ENCODE data around the gene FBXO24. TPM values are rescaled to one million over a fixed set of nuclear protein-coding genes. Genes with fewer than 3 reads are reported as not detected.

Gene FBXO24
- total and polyA plus RNA-seq, 9 of the 15 experiments (the other 6 are each of a cell fraction or from before 2014, with no cell fraction given), result 0.17 to 0.95 (median 0.50) TPM

GRCh38 chr7:100604028-100604975, 18.2 kb downstream of the FBXO24 start (continued):
- TF ChIP-seq ZNF75A (CRISPR knock-in tag; IDR thresholded peaks at IDR 0.05) (no peak), C11orf30 (IDR thresholded peaks at IDR 0.05; ENCODE audit: low read depth) (no peak), ZNF696 (CRISPR knock-in tag; conservative IDR thresholded peaks at IDR 0.05) (no peak), BRD9 (IDR thresholded peaks at IDR 0.05; ENCODE audit: low read depth, partially characterized antibody) (no peak), NKRF (IDR thresholded peaks at IDR 0.05; ENCODE audit: borderline replicate concordance) (peak; percentile 64), ZNF224 (CRISPR knock-in tag; IDR thresholded peaks at IDR 0.05) (no peak), TCF7L2 (IDR thresholded peaks at IDR 0.05; ENCODE audit: low read depth, low read length) (no peak), KLF10 (CRISPR knock-in tag; IDR thresholded peaks at IDR 0.05) (no peak), ZBTB12 (CRISPR knock-in tag; IDR thresholded peaks at IDR 0.05) (no peak), U2AF1 (optimal IDR thresholded peaks at IDR 0.05; ENCODE audit: low read depth, low read length) (no peak), HNRNPH1 (optimal IDR thresholded peaks at IDR 0.05; ENCODE audit: low read depth, low read length) (no peak), MEF2A (IDR thresholded peaks at IDR 0.05; ENCODE audit: control insufficient read depth, low read depth, low read length) (no peak), TRIM28 (IDR thresholded peaks at IDR 0.05) (no peak), PYGO2 (tag; IDR thresholded peaks at IDR 0.05) (no peak), NONO (IDR thresholded peaks at IDR 0.05; ENCODE audit: low read depth in 2 of 2, low read length in 1 of 2) (peak in 1 of 2 experiments; percentile 79; a peak in 2 of 4 replicates), EP300 (IDR thresholded peaks at IDR 0.05; ENCODE audit: low read length) (0 out of 2 replicates have a peak, but pooled peaks have one; percentile 14), TSHZ1 (CRISPR knock-in tag; IDR thresholded peaks at IDR 0.05) (no peak), ARID1B (IDR thresholded peaks at IDR 0.05) (peak; percentile 66), PURB (CRISPR knock-in tag; IDR thresholded peaks at IDR 0.05; ENCODE audit: low read depth) (no peak), SMAD4 (CRISPR knock-in tag; conservative IDR thresholded peaks at IDR 0.05) (peak; percentile 83), FOS (IDR thresholded peaks at IDR 0.05; ENCODE audit: extremely low read depth, insufficient read length) (no peak)
